HCT116 (cell line): ENCODE data around the gene DPP10. TPM values are rescaled to one million over a fixed set of nuclear protein-coding genes. Genes with fewer than 3 reads are reported as not detected.
"Not testable (repeated sequence)": the region's sequence is repeated elsewhere in the genome, so short reads cannot be mapped to it uniquely, and the experiment has no call there.

ENCODE experiments used
- ATAC-seq: fragments of 200-7000 bp; cut with Tn5 transposase; 2 replicates; pipeline ENCODE4 v1.9.1; 2020; ENCODE audit warnings: mild to moderate bottlenecking, moderate library complexity
- BruUV-seq: library from RNA; stranded (reverse); fragments of 400-500 nt; replicated peaks from 2 replicates; lab custom pipeline; 2021; lab: Mats Ljungman, UMichigan
- CTCF ChIA-PET: fragments of 300-600 bp; sonication (Branson Sonifier 250); formaldehyde crosslinking; loops from one replicate; lab custom pipeline; 2021; ENCODE audit warnings: antibody characterized with exemption; lab: Charles Lee
- POLR2A ChIA-PET: fragments of 300-600, 350-600 bp; sonication (Branson Sonifier 250); formaldehyde crosslinking; loops from one replicate; lab custom pipeline; 2021; ENCODE audit warnings: antibody characterized with exemption; lab: Charles Lee
- RAD21 ChIA-PET, 2 experiments: fragments of 300-600 bp; sonication (Branson Sonifier 250); formaldehyde crosslinking; loops; one replicate each; lab custom pipeline; 2023; ENCODE audit warnings: low total read pairs in 2 of 2; ENCODE audit not compliant: uncharacterized antibody in 2 of 2, unreplicated experiment in 2 of 2, low non-redundant PET in 1 of 2; lab: Charles Lee
- DNase-seq: peaks from one replicate; pipeline ENCODE4 v3.0.0-alpha.2; 2010; ENCODE audit warnings: low read depth, low spot score
- H2AFZ ChIP-seq: fragments of 200-600 bp; shearing (Covaris generic), sonication (generic); 2 replicates; pipeline ENCODE4 v1.6.1; 2017; ENCODE audit warnings: low read depth, mixed run types, mixed read lengths, antibody characterized with exemption, low read length; ENCODE audit not compliant: poor library complexity, severe bottlenecking
- H3K27ac ChIP-seq: 2 replicates; pipeline ENCODE4 v1.5.1; 2012; ENCODE audit warnings: low read depth, low read length
- H3K27me3 ChIP-seq: fragments of 200-600 bp; sonication (generic); 2 replicates; pipeline ENCODE4 v1.6.1; 2016; ENCODE audit warnings: mixed run types, low read length, mixed read lengths; ENCODE audit not compliant: insufficient read depth
- H3K36me3 ChIP-seq, 2 experiments: fragments of 200-500 bp in 1 of 2; fragments of 200-600 bp in 1 of 2; sonication (Bioruptor generic) in 1 of 2; sonication (generic) in 1 of 2; 2 replicates each; pipeline versions ENCODE4 v1.5.1 to v1.6.1; 2014 to 2016; ENCODE audit warnings: low read length in 2 of 2, inconsistent platforms in 1 of 2, mixed read lengths in 1 of 2, mixed run types in 1 of 2; ENCODE audit not compliant: insufficient read depth in 2 of 2, control insufficient read depth in 1 of 2
- H3K4me1 ChIP-seq, 2 experiments: fragments of 200-600 bp in 1 of 2; sonication (generic) in 1 of 2; 2 replicates each; pipeline versions ENCODE4 v1.5.1 to v1.6.1; 2012 to 2017; ENCODE audit warnings: low read length in 2 of 2, inconsistent platforms in 1 of 2, mild to moderate bottlenecking in 1 of 2, mixed read lengths in 1 of 2, mixed run types in 1 of 2, moderate library complexity in 1 of 2; ENCODE audit not compliant: insufficient read depth in 2 of 2, control insufficient read depth in 1 of 2
- H3K4me2 ChIP-seq: fragments of 200-600 bp; sonication (generic); 2 replicates; pipeline ENCODE4 v1.6.1; 2017; ENCODE audit warnings: mixed run types, low read length, mixed read lengths
- H3K4me3 ChIP-seq, 2 experiments: fragments of 200-600 bp in 1 of 2; sonication (generic) in 1 of 2; replicated peaks in 1 of 2; 2 replicates each; pipeline ENCODE4 v1.5.1; 2011 to 2016; ENCODE audit warnings: low read length in 2 of 2, control low read depth in 1 of 2, low read depth in 1 of 2, mild to moderate bottlenecking in 1 of 2, mixed read lengths in 1 of 2, mixed run types in 1 of 2
- H3K79me2 ChIP-seq: fragments of 200-600 bp; sonication (generic); 2 replicates; pipeline ENCODE4 v1.6.1; 2017; ENCODE audit warnings: mild to moderate bottlenecking, mixed run types, low read length, moderate library complexity, mixed read lengths; ENCODE audit not compliant: insufficient read depth
- H3K9ac ChIP-seq: fragments of 200-600 bp; sonication (generic); 2 replicates; pipeline ENCODE4 v1.6.1; 2016; ENCODE audit warnings: low read length, mixed read lengths
- H3K9me2 ChIP-seq: fragments of 200-600 bp; sonication (generic), shearing (Covaris generic); 2 replicates; pipeline ENCODE4 v1.6.1; 2017; ENCODE audit warnings: mixed run types, mild to moderate bottlenecking, moderate library complexity; ENCODE audit not compliant: insufficient read depth
- H3K9me3 ChIP-seq, 2 experiments: fragments of 200-500 bp in 1 of 2; fragments of 200-600 bp in 1 of 2; sonication (Bioruptor generic) in 1 of 2; sonication (generic) in 1 of 2; 2 replicates each; pipeline ENCODE4 v1.6.1; 2014 to 2017; ENCODE audit warnings: low read length in 2 of 2, mixed read lengths in 2 of 2, inconsistent platforms in 1 of 2, low read depth in 1 of 2, mild to moderate bottlenecking in 1 of 2, mixed run types in 1 of 2, moderate library complexity in 1 of 2; ENCODE audit not compliant: control insufficient read depth in 1 of 2, insufficient read depth in 1 of 2
- H4K20me1 ChIP-seq: fragments of 200-600 bp; sonication (generic), shearing (Covaris generic); 2 replicates; pipeline ENCODE4 v1.6.1; 2017; ENCODE audit warnings: mixed run types, mild to moderate bottlenecking, moderate library complexity; ENCODE audit not compliant: insufficient read depth
- CEBPB ChIP-seq: IDR thresholded peaks from 2 replicates; pipeline ENCODE4 v1.6.1; 2012; ENCODE audit warnings: low read depth
- ELF1 ChIP-seq: IDR thresholded peaks from 2 replicates; pipeline ENCODE4 v1.6.1; 2012; ENCODE audit warnings: low read depth, borderline replicate concordance
- MAX ChIP-seq: IDR thresholded peaks from 2 replicates; pipeline ENCODE4 v1.6.1; 2012
- POLR2AphosphoS5 ChIP-seq: IDR thresholded peaks from 2 replicates; pipeline ENCODE4 v1.6.1; 2011; ENCODE audit warnings: mild to moderate bottlenecking, low read depth, low read length, moderate library complexity
- RAD21 ChIP-seq: IDR thresholded peaks from 2 replicates; pipeline ENCODE4 v1.6.1; 2012; ENCODE audit warnings: low read depth, mild to moderate bottlenecking
- SP1 ChIP-seq: IDR thresholded peaks from 2 replicates; pipeline ENCODE4 v1.6.1; 2012; ENCODE audit warnings: low read depth
- SRF ChIP-seq: IDR thresholded peaks from 2 replicates; pipeline ENCODE4 v1.6.1; 2012; ENCODE audit warnings: low read depth
- TCF7L2 ChIP-seq: IDR thresholded peaks from 2 replicates; pipeline ENCODE4 v1.7.0; 2011; ENCODE audit warnings: borderline replicate concordance, inconsistent platforms; ENCODE audit not compliant: insufficient read depth, insufficient read length; ENCODE audit errors: extremely low read depth
- ZBTB33 ChIP-seq: IDR thresholded peaks from 2 replicates; pipeline ENCODE4 v1.6.1; 2011; ENCODE audit warnings: mild to moderate bottlenecking, low read length, moderate library complexity; ENCODE audit not compliant: insufficient replicate concordance; ENCODE audit errors: extremely low read depth
- intact Hi-C: fragments of 100-400 bp; cut with micrococcal nuclease; formaldehyde crosslinking; loops from 2 replicates; pipeline ENCODE4 v1.10.0; 2022
- total RNA-seq: library from RNA; stranded (reverse); gene quantifications from one replicate; pipeline ENCODE4 v1.2.1, GENCODE V29; 2021; ENCODE audit not compliant: unreplicated experiment
- TF ChIP-seq, protein P1 (sequence below): IDR thresholded peaks from 2 replicates; pipeline ENCODE4 v1.6.1; 2012

Gene DPP10
- total RNA-seq, 1 experiment from 2014 or later: not detected

DNA sequence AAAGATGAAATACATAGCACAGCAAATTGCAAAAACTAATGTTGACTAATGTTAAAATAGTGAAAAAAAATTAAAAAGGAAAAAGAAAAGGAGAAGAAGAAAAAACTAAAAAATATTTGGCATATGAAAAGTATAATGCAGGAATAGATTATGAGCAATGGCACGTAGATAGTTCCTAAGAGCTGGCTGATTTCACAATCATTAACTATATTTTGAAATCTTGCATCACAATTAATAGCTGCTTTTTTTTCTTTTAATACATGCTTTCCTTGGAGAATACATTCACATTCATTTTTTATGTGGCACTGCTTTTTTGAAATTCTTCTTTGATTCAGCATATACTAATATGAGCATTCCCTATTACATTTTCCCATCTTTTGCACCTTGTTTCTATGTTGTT, 299.8 kb downstream of the DPP10 start (continued):
- TF ChIP-seq ZBTB33: no peak

DNA sequence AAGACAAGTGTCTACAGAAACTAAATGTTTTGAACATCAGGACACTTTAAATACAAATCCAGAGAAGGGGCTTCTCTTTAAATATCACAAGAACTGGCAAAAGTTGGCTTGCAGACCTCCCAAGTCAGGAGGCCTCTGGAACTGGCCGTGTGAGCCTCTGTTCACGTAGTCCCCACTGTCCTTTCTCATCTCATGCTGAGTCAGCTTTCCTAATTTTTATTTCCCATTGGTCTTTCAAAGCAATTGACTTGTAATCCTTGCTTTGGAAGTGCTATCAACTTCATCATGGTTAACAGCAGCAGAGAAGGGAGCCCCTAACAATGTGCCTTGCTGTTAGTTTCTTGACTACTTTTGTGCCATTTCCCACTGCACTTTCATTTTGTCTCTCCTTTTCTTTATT, 303.3 kb downstream of the DPP10 start:
- H3K9me2 ChIP-seq: no peaks in the 10 kb centered on the region
- TF ChIP-seq SP1 (no peak), POLR2AphosphoS5 (no peak), CEBPB (no peak), ZBTB33 (no peak), SRF (no peak), TCF7L2 (no peak), RAD21 (no peak), ELF1 (no peak), MAX (no peak)
- TF ChIP-seq, protein P1, sequence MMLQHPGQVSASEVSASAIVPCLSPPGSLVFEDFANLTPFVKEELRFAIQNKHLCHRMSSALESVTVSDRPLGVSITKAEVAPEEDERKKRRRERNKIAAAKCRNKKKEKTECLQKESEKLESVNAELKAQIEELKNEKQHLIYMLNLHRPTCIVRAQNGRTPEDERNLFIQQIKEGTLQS: no peak
- ChIA-PET POLR2A (no interaction called here), RAD21 (no interaction called here), CTCF (no interaction called here)
- no peak overlapping the region for H3K4me3 ChIP-seq
- DNase-seq (no peak), ATAC-seq (no peak)
- no peak overlapping the region for H2AFZ ChIP-seq
- peaks cover 10 to 18% of the 10 kb centered on the region in 2 experiments; a peak in 2 of 4 replicates for H3K9me3 ChIP-seq
- H3K27ac ChIP-seq: no peak overlapping the region
- intact Hi-C loops: no loop called here
- no peaks in the 10 kb centered on the region for H3K79me2 ChIP-seq
- no peaks in the 10 kb centered on the region for H3K36me3 ChIP-seq
- no peaks in the 10 kb centered on the region for H3K27me3 ChIP-seq
- no TSS peak for BruUV-seq
- H4K20me1 ChIP-seq: no peaks in the 10 kb centered on the region
- H3K9ac ChIP-seq: no peak overlapping the region
- no peak overlapping the region for H3K4me2 ChIP-seq
- H3K4me1 ChIP-seq: no peaks in the 10 kb centered on the region

DNA sequence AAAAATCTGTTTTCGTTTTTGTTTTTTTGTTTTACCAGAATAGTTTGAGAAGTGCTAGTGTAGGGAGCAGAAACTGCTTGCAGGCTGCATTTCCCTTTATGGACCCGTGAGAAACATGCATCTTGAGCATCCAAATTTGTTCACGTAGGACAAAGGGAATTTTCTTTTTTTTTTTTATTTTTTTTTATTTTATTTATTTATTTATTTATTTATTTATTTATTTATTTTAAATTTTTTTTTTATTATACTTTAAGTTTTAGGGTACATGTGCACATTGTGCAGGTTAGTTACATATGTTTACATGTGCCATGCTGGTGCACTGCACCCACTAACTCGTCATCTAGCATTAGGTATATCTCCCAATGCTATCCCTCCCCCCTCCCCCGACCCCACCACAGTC, 305.7 kb downstream of the DPP10 start:
- H3K9ac ChIP-seq, H2AFZ ChIP-seq, H3K4me2 ChIP-seq, H3K9me2 ChIP-seq, DNase-seq, H3K27ac ChIP-seq, H4K20me1 ChIP-seq, H3K79me2 ChIP-seq, H3K36me3 ChIP-seq, ATAC-seq, POLR2A ChIA-PET, intact Hi-C loops, H3K27me3 ChIP-seq, RAD21 ChIA-PET, BruUV-seq, H3K4me3 ChIP-seq, CTCF ChIA-PET, H3K4me1 ChIP-seq: not testable (repeated sequence)
- peaks cover 4 to 12% of the 10 kb centered on the region in 2 experiments; a peak in 2 of 4 replicates for H3K9me3 ChIP-seq
